GOT3 (cell line): ENCODE results near the gene ZNRF1.
"Not testable (repeated sequence)": the region's sequence is repeated elsewhere in the genome, so short reads cannot be mapped to it uniquely, and the experiment has no call there.

Experiments
- DNase-seq: peaks from one replicate; lab custom pipeline; 2025; ENCODE audit warnings: mixed read lengths; lab: John Stamatoyannopoulos, UW

The ZNRF1 gene

GRCh38 chr16:75079346-75079926, 80.6 kb downstream of the ZNRF1 start:
- no peak for DNase-seq

GRCh38 chr16:75080205-75081029, 81.6 kb downstream of the ZNRF1 start:
- no peak for DNase-seq

- DNase-seq: no peak
Measured at GRCh38 chr16:75081179-75081859, 82.5 kb downstream of the ZNRF1 start.

GRCh38 chr16:75083813-75084212, 85.0 kb downstream of the ZNRF1 start:
- no peak for DNase-seq

GRCh38 chr16:75085556-75085955, 86.7 kb downstream of the ZNRF1 start:
- DNase-seq: no peak

GRCh38 chr16:75086281-75086680, 87.5 kb downstream of the ZNRF1 start:
- DNase-seq: no peak

GRCh38 chr16:75086688-75087374, 88.0 kb downstream of the ZNRF1 start:
- no peak for DNase-seq

GRCh38 chr16:75087375-75087979, 88.7 kb downstream of the ZNRF1 start:
- no peak for DNase-seq

- no peak for DNase-seq
Measured at GRCh38 chr16:75088216-75088615, 89.4 kb downstream of the ZNRF1 start.

GRCh38 chr16:75088934-75089333, 90.1 kb downstream of the ZNRF1 start:
- no peak for DNase-seq

GRCh38 chr16:75089486-75090202, 90.8 kb downstream of the ZNRF1 start:
- DNase-seq: no peak

- DNase-seq: not testable (repeated sequence)
Measured at GRCh38 chr16:75090899-75091298, 92.1 kb downstream of the ZNRF1 start.

- DNase-seq: not testable (repeated sequence)
Measured at GRCh38 chr16:75091619-75092018, 92.8 kb downstream of the ZNRF1 start.

- DNase-seq: no peak
Measured at GRCh38 chr16:75092777-75093176, 94.0 kb downstream of the ZNRF1 start.

- no peak for DNase-seq
Measured at GRCh38 chr16:75093598-75094540, 95.0 kb downstream of the ZNRF1 start.

GRCh38 chr16:75095204-75095621, 96.4 kb downstream of the ZNRF1 start:
- no peak for DNase-seq

- no peak for DNase-seq
Measured at GRCh38 chr16:75096656-75097055, 97.8 kb downstream of the ZNRF1 start.

- no peak for DNase-seq
Measured at GRCh38 chr16:75097191-75097761, 98.5 kb downstream of the ZNRF1 start.

- no peak for DNase-seq
Measured at GRCh38 chr16:75097941-75098901, 99.4 kb downstream of the ZNRF1 start.
